Naive thymus-derived CD4-positive, alpha-beta T cell (primary cell): Measurements from ENCODE around the gene SLC25A39. TPM values are rescaled to one million over a fixed set of nuclear protein-coding genes. Genes with fewer than 3 reads are reported as not detected.
"Not testable (repeated sequence)": the region's sequence is repeated elsewhere in the genome, so short reads cannot be mapped to it uniquely, and the experiment has no call there.

ENCODE experiments used
- ATAC-seq: fragments of 150-1000 bp; cut with Tn5 transposase; 2 replicates; pipeline ENCODE4 v1.10.0; 2021; ENCODE audit warnings: mild to moderate bottlenecking, moderate library complexity
- CTCF ChIA-PET: fragments of 350-600 bp; sonication (Branson Sonifier 250); formaldehyde crosslinking; loops from one replicate; lab custom pipeline; 2021; ENCODE audit warnings: antibody characterized with exemption; lab: Charles Lee
- POLR2A ChIA-PET: fragments of 350-600 bp; sonication (Branson Sonifier 250); formaldehyde crosslinking; loops from one replicate; lab custom pipeline; 2021; ENCODE audit warnings: antibody characterized with exemption, inconsistent platforms; lab: Charles Lee
- DNase-seq, 9 donors: peaks; one replicate each; pipeline versions ENCODE4 v3.0.0 to v3.0.0-alpha.2; 2020 to 2022; ENCODE audit warnings: mixed read lengths in 1 of 9
- H3K27ac ChIP-seq: one replicate; pipeline ENCODE4 v1.7.0; 2013; ENCODE audit warnings: mild to moderate bottlenecking, low read depth, low read length, moderate library complexity
- H3K27me3 ChIP-seq, 2 donors: one replicate each; pipeline ENCODE4 v1.7.0; 2013; ENCODE audit warnings: low read length in 2 of 2, mild to moderate bottlenecking in 2 of 2, moderate library complexity in 2 of 2; ENCODE audit not compliant: control insufficient read depth in 2 of 2, insufficient read depth in 2 of 2
- H3K36me3 ChIP-seq, 3 experiments: 1 replicate in 2 of 3; 2 replicates in 1 of 3; pipeline ENCODE4 v1.7.0; 2013; ENCODE audit warnings: low read length in 3 of 3, mild to moderate bottlenecking in 3 of 3, moderate library complexity in 1 of 3; ENCODE audit not compliant: insufficient read depth in 3 of 3, control insufficient read depth in 2 of 3
- H3K4me1 ChIP-seq, 2 donors: one replicate each; pipeline ENCODE4 v1.7.0; 2013; ENCODE audit warnings: low read length in 2 of 2, mild to moderate bottlenecking in 2 of 2, moderate library complexity in 1 of 2; ENCODE audit not compliant: control insufficient read depth in 2 of 2, insufficient read depth in 2 of 2
- H3K4me3 ChIP-seq: 2 replicates; pipeline ENCODE4 v1.7.0; 2013; ENCODE audit warnings: mild to moderate bottlenecking, low read length
- H3K9me3 ChIP-seq, 3 experiments: 1 replicate in 2 of 3; 2 replicates in 1 of 3; pipeline ENCODE4 v1.7.0; 2013; ENCODE audit warnings: low read length in 3 of 3; ENCODE audit not compliant: control insufficient read depth in 2 of 3
- H3K27ac Mint-ChIP-seq, 9 donors: one replicate each; pipeline ENCODE4 v1.8.0; 2020 to 2022; ENCODE audit warnings: mixed read lengths in 9 of 9, mild to moderate bottlenecking in 8 of 9, moderate library complexity in 5 of 9, inconsistent platforms in 2 of 9
- H3K27me3 Mint-ChIP-seq, 5 donors: one replicate each; pipeline ENCODE4 v1.8.0; 2021 to 2022; ENCODE audit warnings: mixed read lengths in 5 of 5, mild to moderate bottlenecking in 1 of 5
- H3K36me3 Mint-ChIP-seq, 5 donors: one replicate each; pipeline ENCODE4 v1.8.0; 2020 to 2022; ENCODE audit warnings: mixed read lengths in 5 of 5, mild to moderate bottlenecking in 3 of 5, inconsistent platforms in 1 of 5
- H3K4me1 Mint-ChIP-seq, 7 donors: one replicate each; pipeline ENCODE4 v1.8.0; 2020 to 2022; ENCODE audit warnings: mixed read lengths in 7 of 7, mild to moderate bottlenecking in 3 of 7, inconsistent platforms in 1 of 7
- H3K4me3 Mint-ChIP-seq, 10 donors: one replicate each; pipeline ENCODE4 v1.8.0; 2020 to 2022; ENCODE audit warnings: mild to moderate bottlenecking in 10 of 10, mixed read lengths in 10 of 10, moderate library complexity in 6 of 10, inconsistent platforms in 2 of 10
- H3K9me3 Mint-ChIP-seq, 11 donors: one replicate each; pipeline ENCODE4 v1.8.0; 2020 to 2022; ENCODE audit warnings: mixed read lengths in 11 of 11, mild to moderate bottlenecking in 4 of 11, inconsistent platforms in 1 of 11, moderate library complexity in 1 of 11
- intact Hi-C, 2 donors: fragments of 100-400 bp; cut with micrococcal nuclease; formaldehyde crosslinking; loops; one replicate each; pipeline ENCODE4 v1.15.1; 2023
- polyA plus RNA-seq, 2 donors: library from polyadenylated mRNA; unstranded; fragments of 300-500 nt; fragmentation: Illumina TruSeq; gene quantifications; one replicate each; pipeline ENCODE4 v1.2.3, GENCODE V29; 2021
- total RNA-seq, 6 experiments: library from RNA in 5 of 6; stranded (reverse) in 5 of 6; gene quantifications; 1 replicate in 5 of 6; 2 replicates in 1 of 6; pipeline ENCODE4 v1.2.3 and lab custom pipeline; 2021 to 2026

SLC25A39 gene, protein sequence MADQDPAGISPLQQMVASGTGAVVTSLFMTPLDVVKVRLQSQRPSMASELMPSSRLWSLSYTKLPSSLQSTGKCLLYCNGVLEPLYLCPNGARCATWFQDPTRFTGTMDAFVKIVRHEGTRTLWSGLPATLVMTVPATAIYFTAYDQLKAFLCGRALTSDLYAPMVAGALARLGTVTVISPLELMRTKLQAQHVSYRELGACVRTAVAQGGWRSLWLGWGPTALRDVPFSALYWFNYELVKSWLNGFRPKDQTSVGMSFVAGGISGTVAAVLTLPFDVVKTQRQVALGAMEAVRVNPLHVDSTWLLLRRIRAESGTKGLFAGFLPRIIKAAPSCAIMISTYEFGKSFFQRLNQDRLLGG
- total RNA-seq (100 to 1,000 TPM in 3 of 5 experiments, 10 to 100 TPM in 2; 75.4 to 107 (median 101) TPM), polyA plus RNA-seq (100 to 1,000 TPM; 122 to 155 TPM), total RNA-seq (lab: John Stamatoyannopoulos, UW) (60.3 reads per million, percentile 75 among the genes with 10 or more reads in this experiment)

DNA sequence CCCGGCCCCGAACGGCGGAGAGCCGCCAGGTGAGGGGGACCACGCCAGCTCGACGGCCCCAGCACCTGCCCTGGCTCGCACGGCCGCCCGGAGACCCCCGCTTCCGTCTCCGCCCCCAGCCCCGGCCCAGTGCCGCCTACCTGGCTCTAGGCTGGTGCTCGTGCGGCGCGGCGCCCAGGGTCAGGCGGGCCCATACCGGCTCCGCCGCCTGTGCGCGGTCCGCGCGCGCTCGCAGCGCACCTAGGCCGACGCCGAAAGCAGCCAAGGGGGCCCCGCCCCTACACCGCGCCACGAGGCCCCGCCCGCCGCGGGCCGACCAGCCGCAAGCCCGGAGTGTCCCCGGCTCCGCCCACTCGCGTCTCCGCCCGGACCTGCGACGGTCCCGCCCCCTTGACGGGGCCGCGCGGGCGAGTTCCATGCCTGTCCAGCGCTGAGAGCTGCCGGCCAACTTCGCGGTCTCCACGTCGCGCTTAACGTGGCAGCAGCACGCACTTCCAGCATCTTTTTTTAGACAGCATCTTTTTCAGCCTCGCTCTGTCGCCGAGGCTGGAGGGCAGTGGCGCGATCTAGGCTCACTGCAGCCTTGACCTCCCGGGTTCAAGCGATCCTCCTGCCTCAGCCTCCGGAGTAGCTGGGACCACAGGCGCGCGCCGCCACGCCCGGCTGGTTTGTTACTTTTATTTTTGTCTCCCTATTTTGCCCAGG is at the start of gene SLC25A39:
Gene SLC25A39 (minus strand): TSS at position 253 of the 705 bp plus-strand sequence. CDS start 1,261 bp downstream, outside the sequence.
- Histone ChIP-seq H3K27ac (peak within 1 kb of the TSS; percentile 83), H3K27me3 (no peaks in the 10 kb centered on the region), H3K4me1 (peaks cover 13 to 17% of the 10 kb centered on the region in 2 donors), H3K9me3 (no peaks in the 10 kb centered on the region), H3K4me3 (peak within 1 kb of the TSS; percentile 98), H3K36me3 (peaks cover 0 to 28% (median 0%) of the 10 kb centered on the region in 3 experiments)
- no peaks in the 10 kb centered on the region for H3K27me3 Mint-ChIP-seq
- intact Hi-C loops: loop anchor here (1.0 to 10.0 kb wide), 9 partner anchors 16 to 840 kb away; partner anchors contain the start of genes HROB (in 2 of the 2), G6PC3 (in 1 of the 2), HDAC5 (in 1 of the 2) and HEXIM1 (in 1 of the 2)
- peaks cover 0 to 6% (median 0%) of the 10 kb centered on the region in 5 donors for H3K36me3 Mint-ChIP-seq
- ATAC-seq (peak; percentile 91), DNase-seq (peak; percentile 87 to 99 (median 94))
- no peaks in the 10 kb centered on the region for H3K9me3 Mint-ChIP-seq
- peak within 1 kb of the TSS; percentile 89 to 98 (median 95) for H3K27ac Mint-ChIP-seq
- POLR2A ChIA-PET: interaction anchor here (0.6 to 5.0 kb wide), 7 partner anchors 20 to 201 kb away, joined by 3 to 102 read pairs (median 25); partner anchors contain the start of genes GRN, HDAC5, TMUB2 and UBTF
- H3K4me1 Mint-ChIP-seq: peaks cover 0 to 38% (median 19%) of the 10 kb centered on the region in 7 donors
- peak within 1 kb of the TSS; percentile 90 to 96 (median 93) for H3K4me3 Mint-ChIP-seq
- CTCF ChIA-PET: interaction anchor here (0.5 to 2.1 kb wide), 2 partner anchors 113 to 199 kb away, joined by 3 to 6 read pairs; no protein-coding TSS in a partner anchor

DNA sequence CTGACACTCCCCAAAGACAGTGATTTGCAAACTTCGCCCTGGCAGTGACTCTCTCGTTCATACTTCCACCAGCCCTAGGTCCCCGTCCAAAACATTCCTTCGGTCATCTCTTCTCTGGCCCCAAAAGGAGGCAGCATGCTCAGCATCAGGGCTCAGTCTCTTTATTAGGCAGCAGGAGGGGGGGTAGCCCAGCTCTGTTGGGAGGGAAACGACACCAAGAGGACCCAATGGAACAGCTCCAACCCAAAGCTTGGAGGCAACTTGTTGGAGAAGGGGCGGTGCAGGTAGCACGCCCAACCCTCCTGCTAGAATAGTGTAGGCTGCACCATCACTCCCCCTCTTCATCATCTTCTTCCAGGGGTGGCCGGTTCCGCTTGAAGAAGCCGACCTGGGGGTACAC is 47.4 kb upstream of the SLC25A39 start:
- CTCF ChIA-PET: interaction anchor here (1.1 kb wide), 1 partner anchor 9 kb away, joined by 3 read pairs; no protein-coding TSS in a partner anchor
- POLR2A ChIA-PET: no interaction called here
- intact Hi-C loops: no loop called here
- H3K4me3 ChIP-seq: no peak overlapping the region
- H3K36me3 ChIP-seq: no peaks in the 10 kb centered on the region
- Mint-ChIP-seq H3K4me3 (no peak overlapping the region), H3K9me3 (peaks cover 0 to 1% (median 0%) of the 10 kb centered on the region in 11 donors), H3K36me3 (no peaks in the 10 kb centered on the region), H3K27ac (peak overlapping the region in 2 of 9 donors; percentile 38 to 52), H3K27me3 (peaks cover 15 to 34% (median 23%) of the 10 kb centered on the region in 5 donors), H3K4me1 (peaks cover 0 to 7% (median 4%) of the 10 kb centered on the region in 7 donors)
- no peak overlapping the region for H3K27ac ChIP-seq
- H3K27me3 ChIP-seq: no peaks in the 10 kb centered on the region
- no peaks in the 10 kb centered on the region for H3K9me3 ChIP-seq
- no peak for DNase-seq
- H3K4me1 ChIP-seq: no peaks in the 10 kb centered on the region
- no peak for ATAC-seq

DNA sequence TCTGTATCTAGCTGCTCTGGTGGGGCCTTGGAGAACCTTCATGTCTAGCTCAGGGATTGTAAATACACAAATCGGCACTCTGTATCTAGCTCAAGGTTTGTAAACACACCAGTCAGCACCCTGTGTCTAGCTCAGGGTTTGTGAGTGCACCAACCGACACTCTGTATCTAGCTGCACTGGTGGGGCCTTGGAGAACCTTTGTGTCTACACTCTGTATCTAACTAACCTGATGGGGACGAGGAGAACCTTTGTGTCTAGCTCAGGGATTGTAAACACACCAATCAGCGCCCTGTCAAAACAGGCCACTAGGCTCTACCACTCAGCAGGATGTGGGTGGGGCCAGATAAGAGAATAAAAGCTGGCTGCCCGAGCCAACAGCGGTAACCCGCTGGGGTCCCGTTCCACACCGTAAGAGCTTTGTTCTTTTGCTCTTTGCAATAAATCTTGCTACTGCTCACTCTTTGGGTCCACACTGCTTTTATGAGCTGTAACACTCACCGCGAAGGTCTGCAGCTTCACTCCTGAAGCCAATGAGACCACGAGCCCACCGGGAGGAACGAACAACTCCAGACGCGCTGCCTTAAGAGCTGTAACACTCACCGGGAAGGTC is 44.9 kb upstream of the SLC25A39 start:
- peak overlapping the region; percentile 48 to 76 (median 64) for H3K4me3 Mint-ChIP-seq

DNA sequence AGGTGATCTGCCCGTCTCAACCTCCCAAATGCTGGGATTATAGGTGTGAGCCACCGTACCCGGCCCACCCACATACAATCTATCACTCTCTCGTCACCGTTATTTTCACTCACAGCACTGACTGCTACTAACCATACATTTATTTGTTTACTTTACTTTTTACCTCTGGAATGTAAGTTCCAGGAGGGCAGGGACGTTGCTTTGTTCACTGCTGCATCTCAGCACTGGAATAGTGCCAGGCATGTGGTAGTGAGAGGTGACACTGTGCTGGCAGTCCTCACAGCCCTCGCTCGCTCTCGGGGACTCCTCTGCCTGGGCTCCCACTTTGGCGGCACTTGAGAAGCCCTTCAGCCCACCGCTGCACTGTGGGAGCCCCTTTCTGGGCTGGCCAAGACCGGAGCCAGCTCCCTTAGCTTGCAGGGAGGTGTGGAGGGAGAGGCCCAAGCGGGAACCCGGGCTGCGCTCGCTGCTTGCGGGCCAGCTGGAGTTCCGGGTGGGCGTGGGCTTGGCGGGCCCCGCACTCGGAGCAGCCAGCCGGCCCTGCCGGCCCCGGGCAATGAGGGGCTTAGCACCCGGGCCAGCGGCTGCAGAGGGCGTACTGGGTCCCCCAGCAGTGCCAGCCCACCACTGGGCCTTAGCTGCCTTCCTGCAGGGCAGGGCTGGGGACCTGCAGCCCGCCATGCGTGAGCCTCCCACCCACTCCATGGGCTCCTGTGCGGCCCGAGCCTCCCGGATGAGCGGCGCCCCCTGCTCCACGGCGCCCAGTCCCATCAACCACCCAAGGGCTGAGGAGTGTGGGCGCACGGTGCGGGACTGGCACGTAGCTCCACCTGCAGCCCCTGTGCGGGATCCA is 44.0 kb upstream of the SLC25A39 start:
- H3K27ac Mint-ChIP-seq, ATAC-seq, H3K36me3 Mint-ChIP-seq, POLR2A ChIA-PET, H3K4me3 Mint-ChIP-seq, H3K9me3 ChIP-seq, DNase-seq, H3K27me3 ChIP-seq, intact Hi-C loops, H3K27ac ChIP-seq, H3K9me3 Mint-ChIP-seq, CTCF ChIA-PET, H3K4me1 ChIP-seq, H3K36me3 ChIP-seq, H3K4me3 ChIP-seq: not testable (repeated sequence)
- Mint-ChIP-seq H3K27me3 (peaks cover 15 to 53% (median 39%) of the 10 kb centered on the region in 5 donors), H3K4me1 (peaks cover 0 to 11% (median 7%) of the 10 kb centered on the region in 7 donors)

More for the DNA sequence above, 44.9 kb upstream of the SLC25A39 start:
- H3K9me3 ChIP-seq, H3K9me3 Mint-ChIP-seq, POLR2A ChIA-PET, H3K4me3 ChIP-seq, H3K4me1 ChIP-seq, H3K27me3 ChIP-seq, DNase-seq, H3K4me1 Mint-ChIP-seq, CTCF ChIA-PET, intact Hi-C loops, H3K36me3 Mint-ChIP-seq, H3K27ac Mint-ChIP-seq, ATAC-seq, H3K36me3 ChIP-seq, H3K27ac ChIP-seq: not testable (repeated sequence)
- H3K27me3 Mint-ChIP-seq: peaks cover 15 to 47% (median 39%) of the 10 kb centered on the region in 5 donors

DNA sequence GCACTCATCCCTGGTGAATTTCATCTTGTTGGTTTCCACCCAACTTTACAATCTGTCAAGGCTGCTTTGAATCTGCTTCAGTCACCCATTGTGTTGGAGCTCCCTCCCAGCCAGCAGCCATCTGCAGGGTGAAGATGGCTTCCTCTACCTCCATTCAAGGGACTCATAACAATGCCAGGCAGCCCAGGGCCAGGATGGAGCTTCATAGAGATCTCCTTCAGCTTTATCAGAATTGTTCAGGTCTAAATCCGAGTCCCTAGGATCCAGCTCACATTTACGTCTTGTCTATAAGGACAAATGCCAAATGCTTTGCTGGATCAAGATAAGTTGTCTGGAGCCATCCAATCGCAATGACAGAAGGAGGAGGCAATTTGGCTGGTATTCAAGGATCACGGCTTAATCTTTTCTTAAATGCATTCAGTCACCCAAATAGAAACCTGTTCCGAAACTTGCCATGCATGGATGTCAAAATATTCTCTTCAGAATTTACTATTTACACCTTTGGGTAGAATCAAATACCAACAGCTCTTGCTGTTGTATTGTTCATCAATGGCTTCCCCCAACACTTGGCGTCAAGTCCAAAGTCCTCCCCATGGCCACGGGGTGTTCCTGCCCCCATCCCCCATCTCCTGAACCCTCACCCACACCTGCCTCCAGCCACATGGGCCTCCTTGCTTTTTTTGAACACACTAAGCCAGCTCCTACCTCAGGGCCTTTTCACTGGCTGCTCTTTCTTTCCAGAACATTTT is 42.8 kb upstream of the SLC25A39 start:
- CTCF ChIA-PET: interaction anchor here (1.2 kb wide), 1 partner anchor 10 kb away, joined by 3 read pairs; no protein-coding TSS in a partner anchor
- no peak for DNase-seq
- no peaks in the 10 kb centered on the region for H3K36me3 Mint-ChIP-seq
- Histone ChIP-seq H3K27me3 (no peaks in the 10 kb centered on the region), H3K36me3 (no peaks in the 10 kb centered on the region), H3K9me3 (no peaks in the 10 kb centered on the region), H3K4me1 (no peaks in the 10 kb centered on the region), H3K27ac (no peak overlapping the region), H3K4me3 (no peak overlapping the region)
- peaks cover 0 to 13% (median 7%) of the 10 kb centered on the region in 7 donors for H3K4me1 Mint-ChIP-seq
- no peak overlapping the region for H3K4me3 Mint-ChIP-seq
- ATAC-seq: no peak
- POLR2A ChIA-PET: interaction anchor here (0.5 kb wide), 1 partner anchor 149 kb away, joined by 3 read pairs; no protein-coding TSS in a partner anchor
- peaks cover 0 to 1% (median 0%) of the 10 kb centered on the region in 11 donors for H3K9me3 Mint-ChIP-seq
- intact Hi-C loops: no loop called here
- H3K27ac Mint-ChIP-seq: no peak overlapping the region
- peaks cover 9 to 56% (median 39%) of the 10 kb centered on the region in 5 donors for H3K27me3 Mint-ChIP-seq
